Stimulated activated naive CD8-positive, alpha-beta T cell treated with anti-CD3 and anti-CD28 coated beads, Interleukin-15, Interleukin-2, amounts not matched to agents 100 U/mL and 50 U/mL, for 24 hours (primary cell): ENCODE data around the gene IFT80.
"Not testable (repeated sequence)": the region's sequence is repeated elsewhere in the genome, so short reads cannot be mapped to it uniquely, and the experiment has no call there.

ENCODE experiments used
- ATAC-seq: fragments of 150-1000 bp; cut with Tn5 transposase; one replicate; pipeline ENCODE4 v1.10.0; 2021
- DNase-seq: peaks from one replicate; pipeline ENCODE4 v3.0.0; 2021

The IFT80 gene

GRCh38 chr3:160362896-160363295, 36.1 kb downstream of the IFT80 start:
- ATAC-seq: not testable (repeated sequence)

DNA sequence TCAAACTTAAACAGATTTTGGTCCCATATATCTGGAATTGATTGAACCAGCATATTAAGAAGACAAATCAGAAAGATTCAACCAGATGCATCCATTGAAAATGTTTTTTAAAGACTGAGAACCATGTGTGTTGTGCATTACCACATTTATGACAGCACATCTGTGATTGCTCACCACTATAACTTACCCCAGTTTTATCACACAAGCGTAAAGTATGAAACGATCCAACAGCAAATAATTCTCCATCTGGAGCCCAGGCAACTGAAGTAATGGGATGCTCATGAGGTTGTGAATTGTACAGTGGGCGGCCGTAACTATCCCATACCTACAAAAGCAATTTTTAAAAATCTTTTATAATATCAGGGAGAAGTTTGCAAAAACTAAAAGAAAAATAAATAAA, 43.2 kb downstream of the IFT80 start:
- ATAC-seq (no peak), DNase-seq (no peak)

More at GRCh38 chr3:160362896-160363295, 36.1 kb downstream of the IFT80 start:
- not testable (repeated sequence) for DNase-seq

DNA sequence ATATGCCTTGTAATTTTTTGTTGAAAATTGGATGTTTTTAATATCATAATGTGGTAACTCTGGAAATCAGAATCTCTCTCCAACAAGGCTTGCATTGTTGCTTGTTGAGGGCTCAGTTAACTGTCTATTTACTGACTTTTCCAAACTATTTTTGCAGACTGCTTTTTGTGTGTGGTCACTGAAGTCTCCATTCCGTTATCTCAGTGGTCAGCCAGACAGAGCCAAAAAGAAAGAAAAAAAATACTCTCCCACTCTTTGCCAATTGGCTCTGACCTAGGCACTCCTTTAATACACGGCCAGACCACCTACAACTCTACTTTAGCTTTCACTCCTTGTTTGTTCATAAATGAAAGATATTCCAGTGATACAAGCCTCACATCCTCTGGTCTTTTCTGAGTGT, 52.5 kb downstream of the IFT80 start:
- no peak for ATAC-seq
- no peak for DNase-seq

- DNase-seq (no peak), ATAC-seq (no peak)
Observed at GRCh38 chr3:160343132-160343531, 55.9 kb downstream of the IFT80 start.

- DNase-seq: no peak
- no peak for ATAC-seq
Observed at GRCh38 chr3:160340351-160340750, 58.7 kb downstream of the IFT80 start.

- DNase-seq: no peak
- ATAC-seq: no peak
Observed at GRCh38 chr3:160331127-160331937, 67.7 kb downstream of the IFT80 start.

DNA sequence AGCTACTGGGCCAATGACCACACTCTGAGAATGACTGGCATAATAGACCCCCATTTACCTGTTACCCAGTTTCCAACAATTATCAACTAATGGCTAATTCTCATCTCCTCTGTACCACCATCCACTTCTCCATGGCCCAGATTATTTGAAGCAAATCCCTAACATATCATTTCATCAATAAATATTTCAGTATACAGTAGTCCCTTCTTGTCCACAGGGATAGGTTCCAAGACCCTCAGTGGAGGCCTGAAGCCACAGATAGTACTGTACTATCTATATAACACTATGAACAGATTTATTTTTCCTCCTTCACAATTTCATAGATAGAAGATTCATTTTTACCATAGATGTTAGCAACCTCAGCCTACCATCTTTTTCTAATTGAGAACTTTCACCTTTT, 68.3 kb downstream of the IFT80 start:
- DNase-seq (no peak), ATAC-seq (no peak)

DNA sequence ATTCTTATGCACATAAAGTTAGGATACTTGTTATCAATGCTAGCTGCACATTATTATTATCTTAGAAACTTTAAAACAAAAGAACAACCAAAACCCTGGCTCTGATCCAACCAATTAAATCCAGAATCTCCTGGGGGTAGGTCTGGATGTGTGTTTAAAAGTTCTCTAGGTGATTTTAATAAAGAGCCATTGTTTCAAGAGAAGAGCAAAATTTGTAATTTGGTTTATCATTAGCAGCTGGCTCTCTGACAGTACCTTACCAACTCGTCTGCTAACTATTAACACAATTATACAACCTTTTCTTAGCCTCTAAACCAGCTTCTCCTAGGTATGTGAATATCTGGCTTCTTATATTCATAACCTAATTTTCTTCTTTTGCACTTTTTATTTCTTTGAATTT, 68.9 kb downstream of the IFT80 start:
- DNase-seq (no peak), ATAC-seq (no peak)

- DNase-seq, ATAC-seq: not testable (repeated sequence)
Observed at GRCh38 chr3:160326286-160326685, 72.7 kb downstream of the IFT80 start.

GRCh38 chr3:160321821-160322220, 77.2 kb downstream of the IFT80 start:
- ATAC-seq, DNase-seq: not testable (repeated sequence)

- ATAC-seq (no peak), DNase-seq (no peak)
Observed at GRCh38 chr3:160319322-160319721, 79.7 kb downstream of the IFT80 start.

GRCh38 chr3:160314995-160315394, 84.0 kb downstream of the IFT80 start:
- DNase-seq (no peak), ATAC-seq (no peak)

DNA sequence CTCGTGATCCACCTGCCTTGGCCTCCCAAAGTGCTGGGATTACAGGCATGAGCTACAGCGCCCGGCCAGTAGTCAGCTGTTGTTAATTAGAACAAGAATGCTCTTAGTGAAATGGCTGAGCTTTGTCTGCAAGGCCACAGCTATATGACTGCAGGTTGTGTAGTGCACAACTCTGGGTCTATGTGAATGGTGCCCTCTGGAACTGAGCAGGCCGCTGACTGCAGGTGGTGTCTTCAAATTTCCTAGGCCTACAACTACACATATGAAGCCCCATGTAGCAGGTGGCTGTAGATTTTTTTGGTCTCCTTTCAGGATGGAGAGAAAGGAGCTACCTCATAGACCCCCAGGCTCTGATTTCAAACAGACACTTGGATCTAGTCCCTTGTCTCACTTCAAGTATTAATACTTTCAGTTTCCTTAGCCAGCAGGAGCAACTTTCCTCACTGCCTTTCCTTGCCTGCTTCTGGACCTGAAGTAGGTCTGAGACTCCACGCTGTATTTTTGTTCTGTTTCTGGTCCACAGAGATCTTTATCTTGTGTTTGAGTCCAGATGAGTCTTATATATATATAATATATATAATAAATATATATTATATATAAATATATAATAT, 86.9 kb downstream of the IFT80 start:
- no peak for ATAC-seq

DNA sequence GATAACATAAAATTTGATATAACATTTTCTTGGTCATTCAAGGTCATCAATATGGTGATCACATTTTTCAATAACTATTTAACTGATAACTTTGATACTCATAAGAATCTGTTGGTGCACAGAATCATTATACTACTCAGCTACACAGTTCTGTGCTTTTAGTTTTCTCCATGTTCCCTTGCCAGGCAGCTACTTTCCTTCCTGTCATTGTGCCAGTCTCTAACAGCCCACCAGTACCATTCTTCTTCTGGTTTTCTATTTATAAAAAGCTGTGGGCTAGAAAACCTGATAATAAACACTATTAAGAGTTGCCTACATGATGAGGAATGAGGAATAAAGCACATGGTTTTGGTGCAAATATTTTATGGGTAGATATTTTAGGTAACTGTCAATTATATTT, 96.2 kb downstream of the IFT80 start:
- DNase-seq (no peak), ATAC-seq (no peak)

More for the DNA sequence above, 86.9 kb downstream of the IFT80 start:
- no peak for DNase-seq

- ATAC-seq (no peak), DNase-seq (no peak)
Observed at GRCh38 chr3:160296591-160296990, 102.4 kb downstream of the IFT80 start.

DNA sequence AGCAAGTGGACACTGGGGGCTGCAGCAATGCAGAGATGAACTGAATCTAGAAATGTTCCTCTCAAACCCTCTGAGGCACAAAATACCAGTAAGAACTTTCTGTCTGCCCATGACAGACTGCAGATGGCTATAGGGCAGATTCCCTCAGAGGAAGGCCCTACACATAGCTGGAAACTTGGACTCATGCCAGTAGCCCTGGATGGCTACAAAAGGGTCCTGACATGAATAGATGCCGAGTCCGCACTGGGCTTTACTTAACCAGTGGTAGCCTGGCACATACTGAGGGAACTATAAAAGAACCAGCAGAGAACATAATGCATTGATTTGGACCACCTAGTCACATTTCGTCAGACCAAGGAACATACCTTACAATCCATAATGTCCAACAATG, 107.1 kb downstream of the IFT80 start:
- ATAC-seq (no peak), DNase-seq (no peak)

- ATAC-seq: no peak
- DNase-seq: no peak
Observed at GRCh38 chr3:160291290-160291908, 107.6 kb downstream of the IFT80 start.

DNA sequence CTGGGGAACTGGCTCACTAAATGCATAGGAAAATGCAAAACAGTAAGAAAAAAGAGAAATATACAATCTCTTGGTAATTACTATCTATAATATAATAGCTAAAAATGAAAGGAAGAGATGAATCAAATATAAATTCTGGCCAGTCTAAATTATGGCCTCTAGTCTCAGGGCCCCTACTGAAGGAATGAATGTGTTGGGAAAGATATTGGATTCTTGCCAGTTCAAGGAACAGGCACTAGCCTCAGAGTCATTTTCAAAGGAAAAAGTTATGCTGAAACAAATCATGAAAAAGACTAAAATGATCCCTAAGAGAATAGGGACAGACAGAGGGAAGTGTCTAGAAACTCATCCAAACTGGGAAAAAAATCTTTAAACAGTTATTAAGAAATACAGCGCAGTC, 111.4 kb downstream of the IFT80 start:
- DNase-seq: no peak

DNA sequence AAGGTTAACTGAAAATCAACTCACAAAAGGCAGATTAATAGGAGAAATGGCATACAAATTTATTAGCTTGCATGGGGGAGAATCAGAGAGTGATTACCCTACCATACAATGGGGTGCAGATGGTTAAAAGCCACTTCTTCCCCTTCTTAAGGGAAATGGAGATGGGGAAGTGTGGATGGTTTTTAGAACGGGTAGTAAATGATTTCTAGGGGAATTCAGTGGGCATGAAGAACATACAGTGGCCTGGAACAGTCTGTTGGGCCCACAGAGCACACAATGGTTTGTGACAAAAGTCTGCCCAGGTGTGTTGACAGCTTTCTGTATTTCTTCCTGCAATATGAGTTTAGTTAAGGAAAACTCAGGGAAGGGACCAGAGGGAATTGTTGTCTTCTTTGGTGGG, 112.8 kb downstream of the IFT80 start:
- ATAC-seq (no peak), DNase-seq (no peak)

More for the DNA sequence above, 111.4 kb downstream of the IFT80 start:
- no peak for ATAC-seq

DNA sequence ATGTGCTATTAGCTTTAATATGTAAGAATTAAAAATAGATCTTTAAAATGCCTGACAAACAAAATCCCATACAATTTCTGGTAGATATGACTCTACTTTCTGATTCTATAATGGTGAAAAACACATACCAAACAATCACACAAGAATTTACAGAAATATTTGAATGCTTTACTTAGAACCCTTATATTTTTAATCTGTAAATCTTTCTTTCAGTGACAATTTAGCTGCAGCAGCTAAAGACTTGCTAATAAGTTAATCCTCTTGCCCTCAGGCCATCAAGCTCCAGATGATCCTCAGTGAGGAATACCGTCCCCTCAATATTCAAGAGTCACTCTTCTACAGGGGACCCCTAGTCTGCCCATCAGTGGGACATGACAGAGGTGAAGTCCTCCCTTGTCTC, 118.2 kb downstream of the IFT80 start:
- DNase-seq: no peak
- ATAC-seq: no peak

GRCh38 chr3:160279657-160280056, 119.4 kb downstream of the IFT80 start:
- DNase-seq: no peak
- ATAC-seq: no peak

- DNase-seq (no peak), ATAC-seq (no peak)
Observed at GRCh38 chr3:160278210-160278609, 120.8 kb downstream of the IFT80 start.

DNA sequence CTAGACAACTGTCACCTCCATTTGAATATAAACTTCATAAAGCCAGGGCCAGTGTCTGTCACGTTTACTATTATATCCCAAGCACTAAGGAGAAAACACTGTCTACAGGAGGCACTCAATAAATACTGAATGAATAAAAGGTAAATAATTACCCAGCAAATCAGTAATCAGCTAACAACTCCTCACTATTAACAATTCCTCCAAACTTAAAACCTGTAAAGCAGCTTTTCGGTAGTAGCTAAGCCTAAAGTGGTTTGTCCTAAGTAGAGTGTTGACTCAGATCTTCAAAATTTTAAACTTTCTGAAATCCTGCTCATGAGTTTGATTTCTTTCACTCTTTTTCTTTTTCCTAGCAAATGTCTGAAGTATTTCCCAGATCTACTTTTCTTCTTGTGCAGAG, 133.9 kb downstream of the IFT80 start:
- DNase-seq (no peak), ATAC-seq (no peak)
